Measurements from ENCODE around the gene G6PC2. TPM values are rescaled to one million over a fixed set of nuclear protein-coding genes. Genes with fewer than 3 reads are reported as not detected.
"Not testable (repeated sequence)": the region's sequence is repeated elsewhere in the genome, so short reads cannot be mapped to it uniquely, and the experiment has no call there.

The G6PC2 gene
- total RNA-seq, 1 donor from 2014 or later, result not detected

- intact Hi-C loops (cut with micrococcal nuclease), result no loop called here
These were observed 2.8 kb downstream of the G6PC2 start for GRCh38 chr2:168903888-168904287.

GRCh38 chr2:168904358-168904757 lies 3.3 kb downstream of the G6PC2 start:
- intact Hi-C loops (cut with micrococcal nuclease), result no loop called here

- intact Hi-C loops (cut with micrococcal nuclease), result no loop called here
These were observed 7.0 kb downstream of the G6PC2 start for GRCh38 chr2:168907940-168908662.

GRCh38 chr2:168910330-168910729 lies 9.2 kb downstream of the G6PC2 start:
- intact Hi-C loops (cut with micrococcal nuclease), result no loop called here

GRCh38 chr2:168912466-168912865 lies 11.4 kb downstream of the G6PC2 start:
- intact Hi-C loops (cut with micrococcal nuclease), result no loop called here

- intact Hi-C loops (cut with micrococcal nuclease), result no loop called here
These were observed 11.8 kb downstream of the G6PC2 start for GRCh38 chr2:168912901-168913369.

GRCh38 chr2:168913495-168913894 lies 12.4 kb downstream of the G6PC2 start:
- intact Hi-C loops (cut with micrococcal nuclease), result no loop called here

- intact Hi-C loops (cut with micrococcal nuclease), result loop anchor here (2.0 kb wide), 1 partner anchor 25 kb away; the partner anchor contains the start of gene SPC25
These were observed 14.6 kb downstream of the G6PC2 start for GRCh38 chr2:168915441-168916330.

- intact Hi-C loops (cut with micrococcal nuclease), result loop anchor here (2.0 kb wide), 1 partner anchor 26 kb away; the partner anchor contains the start of gene SPC25
These were observed 15.2 kb downstream of the G6PC2 start for GRCh38 chr2:168916331-168916675.

- intact Hi-C loops (cut with micrococcal nuclease), result loop anchor here (1.0 kb wide), 2 partner anchors 147 to 573 kb away; no protein-coding TSS in a partner anchor
These were observed 19.5 kb downstream of the G6PC2 start for GRCh38 chr2:168920504-168921157.

GRCh38 chr2:168926621-168927386 lies 25.7 kb downstream of the G6PC2 start:
- intact Hi-C loops (cut with micrococcal nuclease), result no loop called here

- intact Hi-C loops (cut with micrococcal nuclease), result no loop called here
These were observed 27.2 kb downstream of the G6PC2 start for GRCh38 chr2:168928113-168928831.

- intact Hi-C loops (cut with micrococcal nuclease), result no loop called here
These were observed 27.9 kb downstream of the G6PC2 start for GRCh38 chr2:168929031-168929430.

- intact Hi-C loops (cut with micrococcal nuclease), result no loop called here
These were observed 29.2 kb downstream of the G6PC2 start for GRCh38 chr2:168930242-168930641.

- intact Hi-C loops (cut with micrococcal nuclease), result not testable (repeated sequence)
These were observed 31.1 kb downstream of the G6PC2 start for GRCh38 chr2:168932174-168932573.

GRCh38 chr2:168934826-168935225 lies 33.7 kb downstream of the G6PC2 start:
- intact Hi-C loops (cut with micrococcal nuclease), result no loop called here

- intact Hi-C loops (cut with micrococcal nuclease), result no loop called here
These were observed 34.9 kb downstream of the G6PC2 start for GRCh38 chr2:168935810-168936581.

- intact Hi-C loops (cut with micrococcal nuclease), result no loop called here
These were observed 38.0 kb downstream of the G6PC2 start for GRCh38 chr2:168939061-168939460.

GRCh38 chr2:168939918-168940317 lies 38.8 kb downstream of the G6PC2 start:
- intact Hi-C loops (cut with micrococcal nuclease), result no loop called here

Measured in T-helper 2 cell treated with Interferon-gamma antibody and Interleukin-4, amounts not matched to agents 100 ng/mL and 5 ng/mL, for 36 hours (primary cell).